WTC11 (cell line): ENCODE measurements around the gene HAGHL. TPM values are rescaled to one million over a fixed set of nuclear protein-coding genes. Genes with fewer than 3 reads are reported as not detected.

Source experiments
- ELF4 ChIP-seq: sonication (generic); formaldehyde crosslinking; IDR thresholded peaks from 2 replicates; pipeline ENCODE4 v1.8.1; 2022; ENCODE audit warnings: low read depth, mild to moderate bottlenecking, moderate library complexity, missing genetic modification reagents
- OVOL2 ChIP-seq: fragments of 250-450 bp; sonication (Bioruptor Pico); IDR thresholded peaks from 2 replicates; pipeline ENCODE4 v1.9.0; 2021; ENCODE audit warnings: mild to moderate bottlenecking, borderline replicate concordance
- RELA ChIP-seq: sonication (generic); formaldehyde crosslinking; IDR thresholded peaks from 2 replicates; pipeline ENCODE4 v1.8.1; 2022; ENCODE audit warnings: missing genetic modification reagents, mild to moderate bottlenecking, borderline replicate concordance
- SMAD3 ChIP-seq: sonication (generic); formaldehyde crosslinking; IDR thresholded peaks from 2 replicates; pipeline ENCODE4 v1.8.0; 2022; ENCODE audit warnings: missing genetic modification reagents, mild to moderate bottlenecking, borderline replicate concordance
- SMAD4 ChIP-seq: sonication (generic); formaldehyde crosslinking; IDR thresholded peaks from 2 replicates; pipeline ENCODE4 v1.8.0; 2022; ENCODE audit warnings: mild to moderate bottlenecking, missing genetic modification reagents
- SP1 ChIP-seq: sonication (generic); formaldehyde crosslinking; conservative IDR thresholded peaks from 2 replicates; pipeline ENCODE4 v1.8.1; 2022; ENCODE audit warnings: missing genetic modification reagents
- TEAD4 ChIP-seq: sonication (generic); formaldehyde crosslinking; IDR thresholded peaks from 2 replicates; pipeline ENCODE4 v1.8.0; 2022; ENCODE audit warnings: mild to moderate bottlenecking, missing genetic modification reagents
- TP53 ChIP-seq: sonication (generic); formaldehyde crosslinking; IDR thresholded peaks from 2 replicates; pipeline ENCODE4 v1.8.1; 2023; ENCODE audit warnings: mild to moderate bottlenecking, missing genetic modification reagents
- ZBTB21 ChIP-seq: sonication (generic); formaldehyde crosslinking; IDR thresholded peaks from 2 replicates; pipeline ENCODE4 v1.8.1; 2023; ENCODE audit warnings: mild to moderate bottlenecking, missing genetic modification reagents, borderline replicate concordance
- ZNF232 ChIP-seq: sonication (generic); formaldehyde crosslinking; IDR thresholded peaks from 2 replicates; pipeline ENCODE4 v1.8.0; 2022; ENCODE audit warnings: mild to moderate bottlenecking, missing genetic modification reagents
- ZNF317 ChIP-seq: sonication (generic); formaldehyde crosslinking; IDR thresholded peaks from 2 replicates; pipeline ENCODE4 v1.8.1; 2023; ENCODE audit warnings: low read depth, mild to moderate bottlenecking, moderate library complexity, missing genetic modification reagents, borderline replicate concordance
- total RNA-seq: library from RNA; stranded (reverse); gene quantifications from 3 replicates; pipeline ENCODE4 v1.2.3, GENCODE V29; 2021
- TF ChIP-seq, protein P1 (sequence below): fragments of 250-450 bp; sonication (Bioruptor Pico); conservative IDR thresholded peaks from 2 replicates; pipeline ENCODE4 v1.9.0; 2021; ENCODE audit warnings: mild to moderate bottlenecking
- TF ChIP-seq, protein P2 (sequence below): sonication (generic); formaldehyde crosslinking; IDR thresholded peaks from 2 replicates; pipeline ENCODE4 v1.8.1; 2022; ENCODE audit warnings: mild to moderate bottlenecking, moderate library complexity, missing genetic modification reagents
- TF ChIP-seq, protein P3 (sequence below): sonication (generic); formaldehyde crosslinking; IDR thresholded peaks from 2 replicates; pipeline ENCODE4 v1.8.0; 2023; ENCODE audit warnings: missing genetic modification reagents, mild to moderate bottlenecking, borderline replicate concordance
- TF ChIP-seq, protein P4 (sequence below): sonication (generic); formaldehyde crosslinking; IDR thresholded peaks from 2 replicates; pipeline ENCODE4 v1.8.0; 2022; ENCODE audit warnings: mild to moderate bottlenecking, missing genetic modification reagents
- TF ChIP-seq, protein P5 (sequence below): sonication (generic); formaldehyde crosslinking; IDR thresholded peaks from 2 replicates; pipeline ENCODE4 v1.8.0; 2022; ENCODE audit warnings: mild to moderate bottlenecking, missing genetic modification reagents
- TF ChIP-seq, protein P6 (sequence below): sonication (generic); formaldehyde crosslinking; IDR thresholded peaks from 2 replicates; pipeline ENCODE4 v1.8.1; 2022; ENCODE audit warnings: mild to moderate bottlenecking, missing genetic modification reagents, moderate library complexity, borderline replicate concordance
- TF ChIP-seq, protein P7 (sequence below): sonication (generic); formaldehyde crosslinking; IDR thresholded peaks from 2 replicates; pipeline ENCODE4 v1.8.1; 2023; ENCODE audit warnings: mild to moderate bottlenecking, missing genetic modification reagents, moderate library complexity
- TF ChIP-seq, protein P8 (sequence below): fragments of 250-450 bp; sonication (Bioruptor Pico); IDR thresholded peaks from 2 replicates; pipeline ENCODE4 v1.9.0; 2021; ENCODE audit warnings: mild to moderate bottlenecking
- TF ChIP-seq, protein P9 (sequence below): sonication (generic); formaldehyde crosslinking; IDR thresholded peaks from 2 replicates; pipeline ENCODE4 v1.8.1; 2023; ENCODE audit warnings: mild to moderate bottlenecking, moderate library complexity, missing genetic modification reagents

The HAGHL gene
- total RNA-seq, 1 experiment from 2014 or later = 41.7 TPM

DNA sequence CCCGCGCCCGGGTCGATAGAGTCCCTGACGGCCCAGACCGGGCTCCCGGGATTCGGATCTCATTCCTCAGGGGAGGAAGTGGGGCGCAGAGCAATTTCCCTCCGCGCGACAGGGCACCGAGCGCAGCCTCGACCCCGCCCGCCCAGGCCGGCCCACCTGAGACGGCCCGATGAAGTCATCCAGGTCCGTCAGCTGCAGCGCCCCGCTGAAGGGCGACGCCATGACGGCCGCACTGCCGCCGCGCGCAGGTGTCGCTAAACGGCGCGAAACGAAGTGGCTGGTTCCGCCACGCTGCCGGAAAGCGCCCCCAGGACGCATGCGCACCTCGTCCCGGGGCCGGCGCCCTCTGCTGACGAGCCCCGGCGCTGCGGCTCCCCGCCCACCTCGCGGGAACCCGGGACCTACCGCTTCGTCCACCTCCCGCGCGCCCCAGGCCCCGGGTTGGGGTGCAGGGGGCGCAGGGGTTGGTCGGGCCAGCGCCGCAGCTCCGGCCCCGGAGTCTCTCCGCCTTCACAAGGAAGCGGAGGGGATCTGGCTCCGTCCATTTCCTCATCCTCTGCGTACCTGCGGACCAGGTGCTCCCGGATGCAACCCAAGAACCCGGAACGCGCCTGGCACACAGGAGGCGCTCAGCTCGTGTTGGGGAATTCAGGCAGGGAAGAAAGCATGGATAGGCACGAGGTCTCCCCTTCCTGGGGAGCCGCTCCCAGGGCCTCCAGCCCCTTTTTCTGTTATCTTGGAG lies 14.0 kb downstream of the HAGHL start, which contains the start of gene CIAO3 (continued):
- TF ChIP-seq, protein P1, sequence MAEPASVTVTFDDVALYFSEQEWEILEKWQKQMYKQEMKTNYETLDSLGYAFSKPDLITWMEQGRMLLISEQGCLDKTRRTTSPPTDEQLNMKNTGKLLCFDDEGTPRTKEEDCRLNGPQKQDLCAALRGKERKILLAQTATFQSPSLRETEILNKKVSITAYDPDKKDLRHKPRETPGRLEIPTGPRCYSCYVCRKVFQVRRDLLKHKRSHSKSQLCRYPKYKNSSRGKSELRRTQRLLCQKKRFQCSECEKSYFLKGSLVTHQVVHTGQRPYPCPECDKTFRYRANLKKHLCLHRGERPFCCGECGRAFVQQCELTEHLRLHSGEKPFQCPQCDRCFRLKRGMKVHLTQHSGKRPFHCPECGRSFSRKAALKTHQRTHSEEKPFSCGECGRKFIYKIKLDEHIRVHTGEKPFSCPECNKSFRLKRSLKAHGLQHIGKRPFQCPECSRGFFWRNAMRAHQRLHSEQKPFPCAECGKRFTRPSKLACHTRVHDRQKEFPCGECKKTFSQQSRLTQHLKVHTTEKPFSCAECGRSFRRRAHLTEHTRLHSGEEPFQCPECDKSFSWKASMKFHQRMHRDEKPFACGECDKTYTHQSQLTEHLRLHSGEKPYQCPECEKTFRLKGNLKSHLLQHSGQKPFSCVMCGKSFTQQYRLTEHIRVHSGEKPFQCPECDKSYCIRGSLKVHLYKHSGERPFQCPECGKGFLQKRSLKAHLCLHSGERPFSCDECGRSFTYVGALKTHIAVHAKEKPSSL (CRISPR knock-in tag) = no peak
- TF ChIP-seq, protein P2, sequence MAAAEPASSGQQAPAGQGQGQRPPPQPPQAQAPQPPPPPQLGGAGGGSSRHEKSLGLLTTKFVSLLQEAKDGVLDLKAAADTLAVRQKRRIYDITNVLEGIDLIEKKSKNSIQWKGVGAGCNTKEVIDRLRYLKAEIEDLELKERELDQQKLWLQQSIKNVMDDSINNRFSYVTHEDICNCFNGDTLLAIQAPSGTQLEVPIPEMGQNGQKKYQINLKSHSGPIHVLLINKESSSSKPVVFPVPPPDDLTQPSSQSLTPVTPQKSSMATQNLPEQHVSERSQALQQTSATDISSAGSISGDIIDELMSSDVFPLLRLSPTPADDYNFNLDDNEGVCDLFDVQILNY (CRISPR knock-in tag) = peak; percentile 97
- TF ChIP-seq ELF4 (CRISPR knock-in tag) (no peak), OVOL2 (CRISPR knock-in tag) (no peak), RELA (CRISPR knock-in tag) (peak; percentile 80; the same call in 1 of the 2 replicates), SMAD4 (CRISPR knock-in tag) (no peak), ZBTB21 (peak; percentile 89; the same call in 1 of the 2 replicates), ZNF232 (CRISPR knock-in tag) (peak; percentile 52), SP1 (peak; percentile 98), TEAD4 (CRISPR knock-in tag) (no peak), TP53 (CRISPR knock-in tag) (no peak), SMAD3 (peak; percentile 22; the same call in 1 of the 2 replicates), ZNF317 (CRISPR knock-in tag) (no peak)
- TF ChIP-seq, protein P3, sequence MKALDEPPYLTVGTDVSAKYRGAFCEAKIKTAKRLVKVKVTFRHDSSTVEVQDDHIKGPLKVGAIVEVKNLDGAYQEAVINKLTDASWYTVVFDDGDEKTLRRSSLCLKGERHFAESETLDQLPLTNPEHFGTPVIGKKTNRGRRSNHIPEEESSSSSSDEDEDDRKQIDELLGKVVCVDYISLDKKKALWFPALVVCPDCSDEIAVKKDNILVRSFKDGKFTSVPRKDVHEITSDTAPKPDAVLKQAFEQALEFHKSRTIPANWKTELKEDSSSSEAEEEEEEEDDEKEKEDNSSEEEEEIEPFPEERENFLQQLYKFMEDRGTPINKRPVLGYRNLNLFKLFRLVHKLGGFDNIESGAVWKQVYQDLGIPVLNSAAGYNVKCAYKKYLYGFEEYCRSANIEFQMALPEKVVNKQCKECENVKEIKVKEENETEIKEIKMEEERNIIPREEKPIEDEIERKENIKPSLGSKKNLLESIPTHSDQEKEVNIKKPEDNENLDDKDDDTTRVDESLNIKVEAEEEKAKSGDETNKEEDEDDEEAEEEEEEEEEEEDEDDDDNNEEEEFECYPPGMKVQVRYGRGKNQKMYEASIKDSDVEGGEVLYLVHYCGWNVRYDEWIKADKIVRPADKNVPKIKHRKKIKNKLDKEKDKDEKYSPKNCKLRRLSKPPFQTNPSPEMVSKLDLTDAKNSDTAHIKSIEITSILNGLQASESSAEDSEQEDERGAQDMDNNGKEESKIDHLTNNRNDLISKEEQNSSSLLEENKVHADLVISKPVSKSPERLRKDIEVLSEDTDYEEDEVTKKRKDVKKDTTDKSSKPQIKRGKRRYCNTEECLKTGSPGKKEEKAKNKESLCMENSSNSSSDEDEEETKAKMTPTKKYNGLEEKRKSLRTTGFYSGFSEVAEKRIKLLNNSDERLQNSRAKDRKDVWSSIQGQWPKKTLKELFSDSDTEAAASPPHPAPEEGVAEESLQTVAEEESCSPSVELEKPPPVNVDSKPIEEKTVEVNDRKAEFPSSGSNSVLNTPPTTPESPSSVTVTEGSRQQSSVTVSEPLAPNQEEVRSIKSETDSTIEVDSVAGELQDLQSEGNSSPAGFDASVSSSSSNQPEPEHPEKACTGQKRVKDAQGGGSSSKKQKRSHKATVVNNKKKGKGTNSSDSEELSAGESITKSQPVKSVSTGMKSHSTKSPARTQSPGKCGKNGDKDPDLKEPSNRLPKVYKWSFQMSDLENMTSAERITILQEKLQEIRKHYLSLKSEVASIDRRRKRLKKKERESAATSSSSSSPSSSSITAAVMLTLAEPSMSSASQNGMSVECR = peak; percentile 83; the same call in 1 of the 2 replicates
- TF ChIP-seq, protein P4, sequence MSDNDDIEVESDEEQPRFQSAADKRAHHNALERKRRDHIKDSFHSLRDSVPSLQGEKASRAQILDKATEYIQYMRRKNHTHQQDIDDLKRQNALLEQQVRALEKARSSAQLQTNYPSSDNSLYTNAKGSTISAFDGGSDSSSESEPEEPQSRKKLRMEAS (CRISPR knock-in tag) = peak; percentile 92
- TF ChIP-seq, protein P5, sequence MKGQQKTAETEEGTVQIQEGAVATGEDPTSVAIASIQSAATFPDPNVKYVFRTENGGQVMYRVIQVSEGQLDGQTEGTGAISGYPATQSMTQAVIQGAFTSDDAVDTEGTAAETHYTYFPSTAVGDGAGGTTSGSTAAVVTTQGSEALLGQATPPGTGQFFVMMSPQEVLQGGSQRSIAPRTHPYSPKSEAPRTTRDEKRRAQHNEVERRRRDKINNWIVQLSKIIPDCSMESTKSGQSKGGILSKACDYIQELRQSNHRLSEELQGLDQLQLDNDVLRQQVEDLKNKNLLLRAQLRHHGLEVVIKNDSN (CRISPR knock-in tag) = 0 out of 2 replicates have a peak, but pooled peaks have one; percentile 26
- TF ChIP-seq, protein P6, sequence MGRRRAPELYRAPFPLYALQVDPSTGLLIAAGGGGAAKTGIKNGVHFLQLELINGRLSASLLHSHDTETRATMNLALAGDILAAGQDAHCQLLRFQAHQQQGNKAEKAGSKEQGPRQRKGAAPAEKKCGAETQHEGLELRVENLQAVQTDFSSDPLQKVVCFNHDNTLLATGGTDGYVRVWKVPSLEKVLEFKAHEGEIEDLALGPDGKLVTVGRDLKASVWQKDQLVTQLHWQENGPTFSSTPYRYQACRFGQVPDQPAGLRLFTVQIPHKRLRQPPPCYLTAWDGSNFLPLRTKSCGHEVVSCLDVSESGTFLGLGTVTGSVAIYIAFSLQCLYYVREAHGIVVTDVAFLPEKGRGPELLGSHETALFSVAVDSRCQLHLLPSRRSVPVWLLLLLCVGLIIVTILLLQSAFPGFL = 0 out of 2 replicates have a peak, but pooled peaks have one; percentile 38
- TF ChIP-seq, protein P7, sequence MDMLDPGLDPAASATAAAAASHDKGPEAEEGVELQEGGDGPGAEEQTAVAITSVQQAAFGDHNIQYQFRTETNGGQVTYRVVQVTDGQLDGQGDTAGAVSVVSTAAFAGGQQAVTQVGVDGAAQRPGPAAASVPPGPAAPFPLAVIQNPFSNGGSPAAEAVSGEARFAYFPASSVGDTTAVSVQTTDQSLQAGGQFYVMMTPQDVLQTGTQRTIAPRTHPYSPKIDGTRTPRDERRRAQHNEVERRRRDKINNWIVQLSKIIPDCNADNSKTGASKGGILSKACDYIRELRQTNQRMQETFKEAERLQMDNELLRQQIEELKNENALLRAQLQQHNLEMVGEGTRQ (CRISPR knock-in tag) = peak; percentile 67
- TF ChIP-seq, protein P8, sequence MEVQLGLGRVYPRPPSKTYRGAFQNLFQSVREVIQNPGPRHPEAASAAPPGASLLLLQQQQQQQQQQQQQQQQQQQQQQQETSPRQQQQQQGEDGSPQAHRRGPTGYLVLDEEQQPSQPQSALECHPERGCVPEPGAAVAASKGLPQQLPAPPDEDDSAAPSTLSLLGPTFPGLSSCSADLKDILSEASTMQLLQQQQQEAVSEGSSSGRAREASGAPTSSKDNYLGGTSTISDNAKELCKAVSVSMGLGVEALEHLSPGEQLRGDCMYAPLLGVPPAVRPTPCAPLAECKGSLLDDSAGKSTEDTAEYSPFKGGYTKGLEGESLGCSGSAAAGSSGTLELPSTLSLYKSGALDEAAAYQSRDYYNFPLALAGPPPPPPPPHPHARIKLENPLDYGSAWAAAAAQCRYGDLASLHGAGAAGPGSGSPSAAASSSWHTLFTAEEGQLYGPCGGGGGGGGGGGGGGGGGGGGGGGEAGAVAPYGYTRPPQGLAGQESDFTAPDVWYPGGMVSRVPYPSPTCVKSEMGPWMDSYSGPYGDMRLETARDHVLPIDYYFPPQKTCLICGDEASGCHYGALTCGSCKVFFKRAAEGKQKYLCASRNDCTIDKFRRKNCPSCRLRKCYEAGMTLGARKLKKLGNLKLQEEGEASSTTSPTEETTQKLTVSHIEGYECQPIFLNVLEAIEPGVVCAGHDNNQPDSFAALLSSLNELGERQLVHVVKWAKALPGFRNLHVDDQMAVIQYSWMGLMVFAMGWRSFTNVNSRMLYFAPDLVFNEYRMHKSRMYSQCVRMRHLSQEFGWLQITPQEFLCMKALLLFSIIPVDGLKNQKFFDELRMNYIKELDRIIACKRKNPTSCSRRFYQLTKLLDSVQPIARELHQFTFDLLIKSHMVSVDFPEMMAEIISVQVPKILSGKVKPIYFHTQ (CRISPR knock-in tag) = no peak
- TF ChIP-seq, protein P9, sequence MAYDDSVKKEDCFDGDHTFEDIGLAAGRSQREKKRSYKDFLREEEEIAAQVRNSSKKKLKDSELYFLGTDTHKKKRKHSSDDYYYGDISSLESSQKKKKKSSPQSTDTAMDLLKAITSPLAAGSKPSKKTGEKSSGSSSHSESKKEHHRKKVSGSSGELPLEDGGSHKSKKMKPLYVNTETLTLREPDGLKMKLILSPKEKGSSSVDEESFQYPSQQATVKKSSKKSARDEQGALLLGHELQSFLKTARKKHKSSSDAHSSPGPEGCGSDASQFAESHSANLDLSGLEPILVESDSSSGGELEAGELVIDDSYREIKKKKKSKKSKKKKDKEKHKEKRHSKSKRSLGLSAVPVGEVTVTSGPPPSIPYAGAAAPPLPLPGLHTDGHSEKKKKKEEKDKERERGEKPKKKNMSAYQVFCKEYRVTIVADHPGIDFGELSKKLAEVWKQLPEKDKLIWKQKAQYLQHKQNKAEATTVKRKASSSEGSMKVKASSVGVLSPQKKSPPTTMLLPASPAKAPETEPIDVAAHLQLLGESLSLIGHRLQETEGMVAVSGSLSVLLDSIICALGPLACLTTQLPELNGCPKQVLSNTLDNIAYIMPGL = peak; percentile 98
